Measurements from ENCODE around the gene ACTG2.

The ACTG2 gene

DNA sequence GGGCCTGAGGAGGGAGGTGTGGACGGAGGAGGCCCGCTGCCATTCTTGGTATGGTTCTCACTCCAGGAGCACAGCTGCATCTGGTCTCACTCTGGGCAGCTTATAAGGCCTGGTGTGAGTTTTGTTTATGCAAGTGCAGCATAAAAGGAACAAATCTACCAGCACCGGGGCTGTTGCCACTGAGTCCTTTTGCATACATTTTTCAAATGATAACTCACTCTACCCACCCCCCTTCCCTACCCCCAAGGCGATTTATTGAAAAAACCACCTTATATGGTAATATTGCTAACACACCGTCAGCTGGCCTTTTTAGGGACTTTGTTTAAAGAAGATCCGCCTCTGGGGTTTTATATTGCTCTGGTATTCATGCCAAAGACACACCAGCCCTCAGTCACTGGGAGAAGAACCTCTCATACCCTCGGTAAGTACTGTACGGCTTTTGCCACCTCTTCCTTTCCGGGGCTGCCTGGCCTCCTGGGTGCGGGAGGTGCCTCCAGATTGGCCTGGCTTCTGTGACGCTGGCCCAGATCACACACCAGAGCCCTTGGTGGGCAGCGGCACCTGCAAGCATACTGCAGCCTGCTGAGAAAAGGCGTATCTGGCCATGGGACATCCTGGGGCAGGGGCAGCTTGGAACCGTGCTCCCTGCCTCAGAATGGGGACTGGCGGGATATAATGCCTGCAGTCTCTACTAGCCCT lies at the start of gene ACTG2:
ACTG2 (plus strand) TSS at position 378 of the 699 bp plus-strand sequence. CDS start 8,304 bp downstream, outside the sequence.
- H3K27ac ChIP-seq, result no peak within 1 kb of the TSS
- H3K4me1 ChIP-seq, result peaks cover 17 to 21% (median 20%) of the 10 kb centered on the region in 10 experiments
- H3K4me3 ChIP-seq, result no peak within 1 kb of the TSS
- peaks cover 0 to 8% (median 0%) of the 10 kb centered on the region in 11 experiments; a peak in 2 of 22 replicates for H4K20me1 ChIP-seq
- no peak within 1 kb of the TSS for H3K9ac ChIP-seq
- H3K9me3 ChIP-seq (replicated peaks in 1 of 11), result no peaks in the 10 kb centered on the region
- H3K4me2 ChIP-seq, result no peak within 1 kb of the TSS
- peaks cover 0 to 5% (median 0%) of the 10 kb centered on the region in 11 experiments; a peak in 2 of 22 replicates for H3K27me3 ChIP-seq
- H3K36me3 ChIP-seq, result no peaks in the 10 kb centered on the region
- TF ChIP-seq Cebpa-rat (IDR thresholded peaks at IDR 0.05), result no peak

DNA sequence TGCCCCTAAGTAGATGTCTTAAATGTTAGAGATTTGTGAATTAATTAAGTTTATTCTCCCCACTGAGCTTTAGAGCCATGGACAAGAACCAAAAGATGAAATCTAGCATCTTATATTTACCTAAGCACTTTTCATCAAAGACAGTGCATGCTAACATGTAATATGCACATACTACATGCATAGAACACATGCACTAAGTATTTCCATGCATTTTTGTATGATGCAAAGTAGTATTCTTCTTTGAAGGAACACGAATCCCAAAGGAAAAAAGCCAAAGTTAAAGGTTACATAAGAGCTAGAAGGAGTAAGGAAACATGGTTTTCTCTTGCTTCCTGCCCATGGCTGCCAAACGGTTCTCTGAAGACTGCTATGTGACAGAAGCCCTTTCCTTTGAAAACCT lies 48.7 kb upstream of the ACTG2 start:
- peaks cover 0 to 7% (median 5%) of the 10 kb centered on the region in 10 experiments; a peak in 10 of 20 replicates for H3K4me1 ChIP-seq
- no peak overlapping the region for H3K4me3 ChIP-seq
- H3K27me3 ChIP-seq, result no peaks in the 10 kb centered on the region
- H3K9ac ChIP-seq, result no peak overlapping the region
- peaks cover 0 to 27% (median 0%) of the 10 kb centered on the region in 11 experiments; a peak in 4 of 22 replicates for H4K20me1 ChIP-seq
- H3K9me3 ChIP-seq (replicated peaks in 1 of 11), result no peaks in the 10 kb centered on the region
- no peak overlapping the region; a peak in 1 of 22 replicates for H3K4me2 ChIP-seq
- H3K27ac ChIP-seq, result no peak overlapping the region
- H3K36me3 ChIP-seq, result peaks cover 65 to 97% (median 81%) of the 10 kb centered on the region in 11 experiments
- TF ChIP-seq Cebpa-rat (IDR thresholded peaks at IDR 0.05), result no peak

DNA sequence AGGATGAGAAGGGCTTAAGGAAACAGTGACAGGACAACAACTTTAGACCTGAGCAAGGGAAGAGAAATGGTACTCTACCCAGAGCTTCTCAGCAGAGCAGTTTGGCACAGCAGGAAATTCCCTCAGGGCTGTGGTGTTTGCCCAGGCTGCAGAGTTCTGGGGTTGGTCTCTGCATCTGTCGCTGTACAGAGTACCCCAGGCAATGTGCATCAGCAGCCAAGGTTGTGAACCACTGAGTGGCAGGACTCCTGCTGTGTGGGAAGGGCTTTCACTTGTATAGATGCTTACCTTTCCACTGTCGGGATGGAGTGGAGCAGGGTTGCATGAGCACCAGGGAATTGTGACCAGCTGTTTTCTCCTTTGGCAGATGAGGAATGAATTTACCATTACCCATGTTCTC lies 42.8 kb upstream of the ACTG2 start:
- no peak overlapping the region for H3K27ac ChIP-seq
- H4K20me1 ChIP-seq, result 0 out of 22 replicates have a peak, but pooled peaks cover 0 to 3% (median 0%) of the 10 kb centered on the region in 11 experiments
- peaks cover 95 to 100% (median 99%) of the 10 kb centered on the region in 11 experiments for H3K36me3 ChIP-seq
- H3K27me3 ChIP-seq, result no peaks in the 10 kb centered on the region
- H3K4me2 ChIP-seq, result no peak overlapping the region
- H3K4me1 ChIP-seq, result peaks cover 0 to 15% (median 6%) of the 10 kb centered on the region in 10 experiments; a peak in 9 of 20 replicates
- H3K9ac ChIP-seq, result no peak overlapping the region
- H3K9me3 ChIP-seq (replicated peaks in 1 of 11), result no peaks in the 10 kb centered on the region
- no peak overlapping the region for H3K4me3 ChIP-seq
- TF ChIP-seq Cebpa-rat (IDR thresholded peaks at IDR 0.05), result no peak

DNA sequence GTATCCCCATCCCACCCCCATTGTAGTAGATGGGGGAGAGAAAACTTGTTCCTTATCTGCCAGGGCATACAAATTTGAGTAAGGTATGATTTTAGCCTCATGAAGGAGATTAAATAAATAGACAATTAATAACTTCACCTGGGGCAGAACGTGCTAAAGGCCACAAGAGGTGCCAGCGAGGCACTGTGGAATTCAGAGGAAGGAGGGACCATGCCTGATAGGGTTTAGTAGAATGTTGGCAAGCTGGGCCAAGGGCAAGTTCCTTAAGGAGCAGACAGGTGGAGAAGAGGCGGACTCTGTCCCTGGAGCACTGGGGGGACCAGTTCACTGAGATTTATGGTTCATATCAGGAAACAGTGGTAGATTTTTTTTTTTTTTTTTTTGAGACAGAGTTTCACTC lies 41.5 kb upstream of the ACTG2 start:
- no peaks in the 10 kb centered on the region for H3K9me3 ChIP-seq (replicated peaks in 1 of 11)
- H3K4me3 ChIP-seq, result no peak overlapping the region
- no peak overlapping the region; a peak in 2 of 22 replicates for H3K4me2 ChIP-seq
- H3K9ac ChIP-seq, result no peak overlapping the region
- peaks cover 0 to 15% (median 6%) of the 10 kb centered on the region in 10 experiments; a peak in 9 of 20 replicates for H3K4me1 ChIP-seq
- TF ChIP-seq Cebpa-rat (IDR thresholded peaks at IDR 0.05), result no peak
- H4K20me1 ChIP-seq, result 0 out of 22 replicates have a peak, but pooled peaks cover 0 to 3% (median 0%) of the 10 kb centered on the region in 11 experiments
- no peaks in the 10 kb centered on the region for H3K27me3 ChIP-seq
- H3K27ac ChIP-seq, result no peak overlapping the region
- H3K36me3 ChIP-seq, result peaks cover 94 to 100% (median 99%) of the 10 kb centered on the region in 11 experiments

DNA sequence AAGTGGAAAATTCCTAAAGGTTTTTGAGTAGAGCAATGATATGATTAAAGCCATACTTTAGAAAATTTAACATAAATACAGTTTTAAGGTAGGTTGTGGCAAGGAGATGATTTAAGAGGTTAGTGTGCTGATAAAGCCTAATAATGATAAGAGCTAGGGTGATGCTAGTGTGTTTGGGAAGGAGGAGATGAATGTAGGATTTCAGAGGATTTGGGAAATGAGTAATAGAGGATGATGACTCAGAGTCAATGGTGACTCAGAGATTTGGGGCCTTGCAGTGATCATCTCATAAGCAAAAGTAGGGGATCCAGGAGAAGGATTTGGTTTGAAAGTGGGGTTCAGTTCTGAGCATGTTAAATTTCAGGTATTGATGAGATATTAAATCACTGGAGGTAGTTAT lies 40.8 kb upstream of the ACTG2 start:
- no peaks in the 10 kb centered on the region for H3K9me3 ChIP-seq (replicated peaks in 1 of 11)
- no peak overlapping the region for H3K4me3 ChIP-seq
- H4K20me1 ChIP-seq, result 0 out of 22 replicates have a peak, but pooled peaks cover 0 to 3% (median 0%) of the 10 kb centered on the region in 11 experiments
- H3K9ac ChIP-seq, result no peak overlapping the region
- no peak overlapping the region for H3K27ac ChIP-seq
- no peaks in the 10 kb centered on the region for H3K27me3 ChIP-seq
- TF ChIP-seq Cebpa-rat (IDR thresholded peaks at IDR 0.05), result no peak
- H3K4me2 ChIP-seq, result peak overlapping the region in 5 of 11 experiments; percentile 15 to 65 (median 37); a peak in 8 of 22 replicates
- H3K4me1 ChIP-seq, result peaks cover 0 to 15% (median 6%) of the 10 kb centered on the region in 10 experiments; a peak in 9 of 20 replicates
- H3K36me3 ChIP-seq, result peaks cover 94 to 100% (median 99%) of the 10 kb centered on the region in 11 experiments

DNA sequence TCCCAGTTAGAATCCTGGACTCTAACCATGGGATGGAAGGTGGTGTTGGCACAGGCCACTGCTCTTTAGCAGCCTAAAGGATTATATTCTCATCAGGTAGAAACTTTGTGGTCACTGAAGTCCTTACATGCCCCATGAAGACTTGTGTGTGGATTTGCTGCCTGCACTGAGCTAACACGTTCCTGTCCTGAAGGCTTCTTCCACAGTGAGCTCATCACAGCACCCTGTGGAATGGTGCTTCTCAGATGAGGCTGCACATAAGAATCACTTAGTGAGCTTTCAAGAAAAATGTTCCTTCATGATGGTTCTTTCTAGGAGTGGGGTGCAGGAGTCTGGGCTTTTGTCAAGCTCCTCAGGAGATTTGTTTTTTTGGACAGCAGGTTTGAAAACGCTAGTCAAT lies 37.3 kb upstream of the ACTG2 start:
- Histone ChIP-seq H3K4me1 (peaks cover 0 to 15% (median 6%) of the 10 kb centered on the region in 10 experiments; a peak in 9 of 20 replicates), H3K9me3 (replicated peaks in 1 of 11) (no peaks in the 10 kb centered on the region), H3K27me3 (no peaks in the 10 kb centered on the region), H3K9ac (no peak overlapping the region), H4K20me1 (no peaks in the 10 kb centered on the region), H3K4me3 (no peak overlapping the region), H3K27ac (no peak overlapping the region), H3K4me2 (no peak overlapping the region), H3K36me3 (peaks cover 77 to 96% (median 86%) of the 10 kb centered on the region in 11 experiments)
- TF ChIP-seq Cebpa-rat (IDR thresholded peaks at IDR 0.05), result no peak

DNA sequence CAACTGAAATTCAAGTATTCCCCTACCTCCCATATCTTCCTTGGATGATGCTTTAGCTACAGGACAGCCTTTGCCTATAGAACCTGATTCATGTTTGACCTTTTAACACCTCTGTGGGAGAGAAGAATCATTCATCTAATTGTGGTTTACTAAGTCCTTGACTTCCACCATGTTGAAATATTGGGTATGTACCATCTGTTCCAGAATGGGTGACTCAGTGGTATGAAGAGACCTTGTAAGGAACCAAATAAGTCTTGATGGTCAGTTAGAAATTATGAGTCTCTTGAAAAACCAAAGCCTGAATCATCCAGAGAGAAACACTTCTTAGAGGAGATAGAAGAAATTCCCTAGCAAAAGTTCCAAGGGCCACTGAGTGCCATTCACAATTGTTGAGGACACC lies 36.6 kb upstream of the ACTG2 start:
- no peaks in the 10 kb centered on the region for H3K9me3 ChIP-seq (replicated peaks in 1 of 11)
- TF ChIP-seq Cebpa-rat (IDR thresholded peaks at IDR 0.05), result no peak
- H3K4me3 ChIP-seq, result no peak overlapping the region
- no peaks in the 10 kb centered on the region for H4K20me1 ChIP-seq
- peaks cover 0 to 15% (median 6%) of the 10 kb centered on the region in 10 experiments; a peak in 9 of 20 replicates for H3K4me1 ChIP-seq
- peaks cover 77 to 96% (median 86%) of the 10 kb centered on the region in 11 experiments for H3K36me3 ChIP-seq
- H3K27me3 ChIP-seq, result no peaks in the 10 kb centered on the region
- no peak overlapping the region for H3K4me2 ChIP-seq
- H3K9ac ChIP-seq, result no peak overlapping the region
- no peak overlapping the region for H3K27ac ChIP-seq

DNA sequence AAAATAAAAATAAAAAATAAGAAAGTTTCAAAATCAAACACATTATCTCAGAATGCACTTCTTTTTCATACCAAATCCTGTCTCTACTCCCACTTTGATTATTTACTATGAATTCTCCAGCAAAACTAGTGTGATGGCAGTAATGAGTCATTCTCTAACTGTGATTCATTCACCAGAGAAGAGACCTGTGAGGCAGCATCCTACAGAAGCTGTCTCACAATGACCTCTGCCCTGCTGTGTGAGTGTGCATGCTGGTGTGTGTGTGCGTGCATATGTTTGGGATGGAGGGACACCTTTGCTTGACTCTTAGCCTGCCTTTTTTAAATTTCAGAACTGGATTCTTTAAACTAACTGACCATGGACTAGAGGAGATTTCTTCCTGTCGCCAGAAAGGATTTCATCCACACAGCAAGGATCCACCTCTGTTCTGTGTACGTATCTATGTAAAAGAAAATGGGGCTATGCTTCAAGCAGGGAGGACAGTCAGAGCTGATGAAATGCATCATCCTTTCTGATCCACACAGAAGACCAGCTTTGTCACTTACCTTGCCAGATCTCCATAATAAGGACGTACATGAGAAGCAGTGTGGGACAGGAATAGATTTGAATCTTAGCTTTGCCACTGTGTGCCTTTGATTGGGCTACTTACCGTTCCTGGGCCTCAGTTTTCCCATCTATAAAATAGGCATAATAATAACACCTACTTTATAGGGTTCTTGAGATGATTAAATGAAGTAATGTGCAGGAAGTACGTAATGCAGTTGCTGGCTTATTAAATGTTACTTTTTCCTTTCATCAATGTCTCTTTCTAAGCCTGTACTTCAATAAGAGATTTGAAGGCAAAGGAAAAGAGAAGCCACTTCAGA lies 32.9 kb upstream of the ACTG2 start:
- no peak overlapping the region for H3K4me2 ChIP-seq

DNA sequence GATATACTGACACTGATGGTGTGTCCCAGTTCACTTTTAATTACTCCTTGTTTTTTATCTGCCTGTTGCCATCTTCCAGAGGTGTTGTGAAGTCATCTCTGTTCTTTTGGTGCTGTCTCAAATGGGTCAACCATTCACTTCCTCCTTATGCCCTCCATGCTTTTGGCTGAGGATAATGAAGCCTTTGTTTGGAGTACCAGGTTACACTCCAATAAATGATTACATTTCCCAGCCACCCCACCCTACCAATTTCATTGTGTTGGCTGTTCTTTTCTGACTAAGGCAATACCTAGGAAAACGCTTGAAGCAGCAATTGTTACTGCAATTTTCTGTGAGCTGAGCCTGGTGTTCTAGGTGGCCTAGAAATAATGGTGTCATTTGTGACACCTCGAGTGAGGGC lies 29.8 kb upstream of the ACTG2 start:
- Histone ChIP-seq H3K4me3 (no peak overlapping the region), H3K4me2 (no peak overlapping the region), H3K4me1 (no peaks in the 10 kb centered on the region), H3K9ac (no peak overlapping the region), H3K27me3 (no peaks in the 10 kb centered on the region), H3K27ac (no peak overlapping the region), H3K36me3 (peaks cover 76 to 92% (median 80%) of the 10 kb centered on the region in 11 experiments), H4K20me1 (no peaks in the 10 kb centered on the region), H3K9me3 (replicated peaks in 1 of 11) (no peaks in the 10 kb centered on the region)
- TF ChIP-seq Cebpa-rat (IDR thresholded peaks at IDR 0.05), result no peak

More for the DNA sequence above, 32.9 kb upstream of the ACTG2 start:
- no peak overlapping the region for H3K4me3 ChIP-seq
- H4K20me1 ChIP-seq, result no peaks in the 10 kb centered on the region
- no peak for TF ChIP-seq Cebpa-rat (IDR thresholded peaks at IDR 0.05)
- no peaks in the 10 kb centered on the region for H3K27me3 ChIP-seq
- no peak overlapping the region for H3K27ac ChIP-seq
- H3K9me3 ChIP-seq (replicated peaks in 1 of 11), result no peaks in the 10 kb centered on the region
- H3K9ac ChIP-seq, result no peak overlapping the region
- H3K4me1 ChIP-seq, result no peaks in the 10 kb centered on the region
- peaks cover 78 to 98% (median 86%) of the 10 kb centered on the region in 11 experiments for H3K36me3 ChIP-seq

Measured in BLaER1 treated with 17β-estradiol and CSF1 and Interleukin-3, amounts not matched to agents 10 nM and 100 nM (cell line).